GM19023 (cell line): ENCODE measurements around the gene NTN3.

Source experiments
- ATAC-seq: cut with Tn5 transposase; IDR thresholded peaks from one replicate; pipeline ENCODE4 v1.9.1; 2021; ENCODE audit warnings: mild to moderate bottlenecking, moderate library complexity; ENCODE audit not compliant: unreplicated experiment

NTN3 gene

GRCh38 chr16:2465653-2466415 is 5.3 kb upstream of the NTN3 start:
- no peak for ATAC-seq

GRCh38 chr16:2466667-2467527 is 4.2 kb upstream of the NTN3 start:
- no peak for ATAC-seq

GRCh38 chr16:2467528-2468232 is 3.4 kb upstream of the NTN3 start:
- ATAC-seq: no peak

GRCh38 chr16:2468233-2468724 is 2.8 kb upstream of the NTN3 start:
- ATAC-seq: no peak

DNA sequence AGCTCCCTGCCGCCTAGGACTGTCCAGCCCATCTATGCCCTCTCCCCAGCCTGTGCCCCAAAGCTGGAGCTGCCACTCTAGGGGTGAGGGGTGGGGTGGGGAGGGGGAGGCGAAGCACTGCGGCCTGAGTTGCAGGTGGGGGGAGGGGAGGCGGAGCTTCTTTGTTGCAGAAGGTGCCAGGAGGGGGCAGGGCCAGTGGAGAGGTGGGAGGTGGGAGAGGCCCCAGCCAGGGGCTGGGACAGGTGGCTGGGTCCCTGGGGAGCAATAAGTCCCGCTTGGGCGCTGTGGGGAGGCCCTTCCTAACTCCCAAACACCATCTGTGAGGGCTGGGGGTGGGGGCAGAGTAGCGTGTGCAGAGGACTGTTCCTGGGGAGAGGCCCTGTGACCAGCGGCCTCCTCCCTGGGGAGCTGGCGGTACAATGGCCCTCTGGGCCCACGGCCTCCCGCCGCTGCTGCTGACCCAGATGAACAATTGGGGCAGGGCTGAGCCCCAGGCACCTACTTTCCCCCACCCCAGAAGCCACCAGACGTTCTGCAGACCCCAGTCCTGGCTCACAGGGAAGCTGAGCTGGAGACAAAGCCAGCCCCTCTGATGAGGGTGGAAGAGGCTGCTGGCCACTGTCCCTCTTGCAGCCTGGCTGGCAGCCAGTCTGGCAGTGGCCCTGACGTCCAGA is 2.2 kb upstream of the NTN3 start:
- ATAC-seq: no peak

- no peak for ATAC-seq
Measured at GRCh38 chr16:2469399-2470233, 1.5 kb upstream of the NTN3 start.

GRCh38 chr16:2470234-2470601 is 879 bp upstream of the NTN3 start:
- no peak for ATAC-seq

DNA sequence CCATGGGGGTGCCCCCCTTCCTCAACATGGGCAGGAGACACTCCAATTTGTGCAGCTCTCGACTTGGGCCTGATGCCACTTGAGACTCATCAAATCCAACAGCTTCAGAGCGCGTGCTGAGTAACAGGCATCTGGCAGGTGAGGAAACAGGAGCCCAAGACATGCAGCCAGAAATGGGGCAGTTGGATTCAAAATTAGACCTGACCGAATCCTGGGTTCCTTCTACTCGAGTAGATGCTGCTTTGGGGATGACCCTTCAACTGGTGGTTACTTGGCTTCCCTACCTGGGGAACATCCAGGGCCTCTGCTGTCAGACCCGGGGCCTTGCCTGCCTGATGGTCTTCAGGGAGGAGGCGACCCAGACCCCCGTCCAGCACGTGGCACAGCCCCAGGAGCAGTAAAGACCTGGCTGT is 488 bp upstream of the NTN3 start:
- no peak for ATAC-seq

DNA sequence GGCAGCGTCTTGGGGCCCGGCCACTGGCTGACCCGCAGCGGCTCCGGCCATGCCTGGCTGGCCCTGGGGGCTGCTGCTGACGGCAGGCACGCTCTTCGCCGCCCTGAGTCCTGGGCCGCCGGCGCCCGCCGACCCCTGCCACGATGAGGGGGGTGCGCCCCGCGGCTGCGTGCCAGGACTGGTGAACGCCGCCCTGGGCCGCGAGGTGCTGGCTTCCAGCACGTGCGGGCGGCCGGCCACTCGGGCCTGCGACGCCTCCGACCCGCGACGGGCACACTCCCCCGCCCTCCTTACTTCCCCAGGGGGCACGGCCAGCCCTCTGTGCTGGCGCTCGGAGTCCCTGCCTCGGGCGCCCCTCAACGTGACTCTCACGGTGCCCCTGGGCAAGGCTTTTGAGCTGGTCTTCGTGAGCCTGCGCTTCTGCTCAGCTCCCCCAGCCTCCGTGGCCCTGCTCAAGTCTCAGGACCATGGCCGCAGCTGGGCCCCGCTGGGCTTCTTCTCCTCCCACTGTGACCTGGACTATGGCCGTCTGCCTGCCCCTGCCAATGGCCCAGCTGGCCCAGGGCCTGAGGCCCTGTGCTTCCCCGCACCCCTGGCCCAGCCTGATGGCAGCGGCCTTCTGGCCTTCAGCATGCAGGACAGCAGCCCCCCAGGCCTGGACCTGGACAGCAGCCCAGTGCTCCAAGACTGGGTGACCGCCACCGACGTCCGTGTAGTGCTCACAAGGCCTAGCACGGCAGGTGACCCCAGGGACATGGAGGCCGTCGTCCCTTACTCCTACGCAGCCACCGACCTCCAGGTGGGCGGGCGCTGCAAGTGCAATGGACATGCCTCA is 773 bp downstream of the NTN3 start:
- no peak for ATAC-seq

GRCh38 chr16:2472488-2472864 is 1.4 kb downstream of the NTN3 start:
- ATAC-seq: no peak

DNA sequence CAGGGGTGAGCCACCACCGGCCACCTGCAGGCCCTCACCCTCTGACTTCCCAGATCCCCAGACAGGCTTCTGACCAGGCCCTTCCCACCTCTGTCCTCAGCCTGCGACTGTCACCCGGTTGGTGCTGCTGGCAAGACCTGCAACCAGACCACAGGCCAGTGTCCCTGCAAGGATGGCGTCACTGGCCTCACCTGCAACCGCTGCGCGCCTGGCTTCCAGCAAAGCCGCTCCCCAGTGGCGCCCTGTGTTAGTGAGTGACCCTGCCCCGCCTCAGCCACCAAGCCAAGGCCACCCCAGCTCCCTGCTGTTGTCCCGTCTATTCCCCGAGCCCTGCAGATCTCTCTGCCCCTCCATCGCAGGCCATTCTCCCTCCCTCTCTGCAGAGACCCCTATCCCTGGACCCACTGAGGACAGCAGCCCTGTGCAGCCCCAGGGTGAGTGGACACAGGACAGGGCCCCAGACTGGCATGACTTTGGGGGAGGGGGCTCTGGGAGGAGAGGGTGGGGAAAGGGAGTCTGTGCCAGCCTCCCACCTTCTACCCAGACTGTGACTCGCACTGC is 1.9 kb downstream of the NTN3 start:
- no peak for ATAC-seq

- no peak for ATAC-seq
Measured at GRCh38 chr16:2473446-2473926, 2.4 kb downstream of the NTN3 start.

- ATAC-seq: no peak
Measured at GRCh38 chr16:2473999-2474876, 3.1 kb downstream of the NTN3 start.

DNA sequence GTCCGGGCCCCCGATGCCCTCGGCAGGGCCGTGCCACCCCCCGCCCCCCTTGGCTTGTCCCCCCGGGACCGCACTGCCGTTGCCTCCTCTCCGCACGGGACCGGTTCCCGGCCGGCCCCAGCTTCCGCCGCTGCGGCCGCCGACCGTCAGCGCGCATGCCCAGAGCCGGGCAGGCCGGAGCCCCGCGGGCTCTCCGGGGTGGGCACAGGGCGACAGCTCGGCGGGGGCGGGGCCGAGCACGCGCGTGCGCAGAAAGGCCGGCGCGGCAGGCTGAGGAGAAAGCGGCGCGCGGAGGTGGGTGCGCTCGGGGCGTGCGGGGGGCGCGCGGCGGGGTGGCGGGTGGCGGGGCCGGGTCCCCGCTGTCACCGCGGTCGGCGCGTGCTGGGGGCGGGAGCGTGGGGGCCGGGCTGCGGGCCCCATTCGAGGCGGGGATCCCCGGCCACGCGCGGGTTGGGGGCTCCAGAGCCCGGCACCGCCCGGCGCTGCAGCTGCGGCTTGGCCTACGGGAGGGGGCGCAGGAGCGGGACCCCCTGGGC is 3.8 kb downstream of the NTN3 start, which contains the start of gene TBC1D24:
TSS of gene TBC1D24 (plus strand) at position 251 of the 536 bp plus-strand sequence. CDS start 21,022 bp downstream, outside the sequence.
- ATAC-seq: peak; percentile 65

- ATAC-seq: peak; percentile 5
Measured at GRCh38 chr16:2475413-2476344, 4.6 kb downstream of the NTN3 start.

GRCh38 chr16:2476345-2476720 is 5.2 kb downstream of the NTN3 start:
- ATAC-seq: no peak
